ENCODE data around the gene NDFIP2.

- TF ChIP-seq CTCF (IDR thresholded peaks at IDR 0.05) = no peak
- TF ChIP-seq POLR2AphosphoS5 (IDR thresholded peaks at IDR 0.05; ENCODE audit: low read depth, low read length) = no peak
Measured at GRCh38 chr13:79481685-79482052, 714 bp downstream of the NDFIP2 start.

Data from Panc1 (cell line).